ENCODE data around the gene AMIGO2.
"Not testable (repeated sequence)": the region's sequence is repeated elsewhere in the genome, so short reads cannot be mapped to it uniquely, and the experiment has no call there.

AMIGO2 gene

GRCh38 chr12:47079468-47079980, at the start of gene AMIGO2, which contains the start of gene PCED1B:
Gene AMIGO2 (minus strand): TSS chr12:47079959. CDS start chr12:47079002, 957 bp downstream.
Gene PCED1B (plus strand): TSS chr12:47079621. CDS start chr12:47235064, 155,443 bp downstream.
- H3K27ac ChIP-seq, result peak within 1 kb of the TSS; percentile 94

GRCh38 chr12:47126246-47126645, 46.5 kb upstream of the AMIGO2 start:
- no peak for DNase-seq (ENCODE audit: low read depth, low spot score)
- no peak overlapping the region for H3K27ac ChIP-seq

More at GRCh38 chr12:47079468-47079980, at the start of gene AMIGO2, which contains the start of gene PCED1B:
- no peak for DNase-seq (ENCODE audit: low read depth, low spot score)

GRCh38 chr12:47124451-47124850, 44.7 kb upstream of the AMIGO2 start:
- H3K27ac ChIP-seq, result peak overlapping the region; percentile 35
- DNase-seq (ENCODE audit: low read depth, low spot score), result no peak

GRCh38 chr12:47123730-47124129, 44.0 kb upstream of the AMIGO2 start:
- H3K27ac ChIP-seq, result peak overlapping the region; percentile 35
- DNase-seq (ENCODE audit: low read depth, low spot score), result no peak

GRCh38 chr12:47122602-47123001, 42.8 kb upstream of the AMIGO2 start:
- no peak for DNase-seq (ENCODE audit: low read depth, low spot score)
- H3K27ac ChIP-seq, result no peak overlapping the region

- DNase-seq (ENCODE audit: low read depth, low spot score), result no peak
- H3K27ac ChIP-seq, result no peak overlapping the region
These were observed 41.4 kb upstream of the AMIGO2 start for GRCh38 chr12:47121146-47121545.

- no peak for DNase-seq (ENCODE audit: low read depth, low spot score)
- no peak overlapping the region for H3K27ac ChIP-seq
These were observed 41.0 kb upstream of the AMIGO2 start for GRCh38 chr12:47120736-47121135.

GRCh38 chr12:47117305-47117704, 37.5 kb upstream of the AMIGO2 start:
- H3K27ac ChIP-seq; DNase-seq (ENCODE audit: low read depth, low spot score): not testable (repeated sequence)

- no peak for DNase-seq (ENCODE audit: low read depth, low spot score)
- no peak overlapping the region for H3K27ac ChIP-seq
These were observed 34.7 kb upstream of the AMIGO2 start for GRCh38 chr12:47114481-47114892.

- H3K27ac ChIP-seq, result peak overlapping the region; percentile 47
- DNase-seq (ENCODE audit: low read depth, low spot score), result no peak
These were observed 32.9 kb upstream of the AMIGO2 start for GRCh38 chr12:47112679-47113078.

- no peak for DNase-seq (ENCODE audit: low read depth, low spot score)
- H3K27ac ChIP-seq, result peak overlapping the region; percentile 47
These were observed 32.1 kb upstream of the AMIGO2 start for GRCh38 chr12:47111854-47112253.

- DNase-seq (ENCODE audit: low read depth, low spot score), result no peak
These were observed 31.6 kb upstream of the AMIGO2 start for GRCh38 chr12:47111392-47111778.

GRCh38 chr12:47110718-47111391, 31.1 kb upstream of the AMIGO2 start:
- DNase-seq (ENCODE audit: low read depth, low spot score), result no peak
- no peak overlapping the region for H3K27ac ChIP-seq

More at GRCh38 chr12:47111392-47111778, 31.6 kb upstream of the AMIGO2 start:
- H3K27ac ChIP-seq, result no peak overlapping the region

- no peak overlapping the region for H3K27ac ChIP-seq
- no peak for DNase-seq (ENCODE audit: low read depth, low spot score)
These were observed 30.3 kb upstream of the AMIGO2 start for GRCh38 chr12:47110011-47110541.

- DNase-seq (ENCODE audit: low read depth, low spot score), result no peak
These were observed 28.2 kb upstream of the AMIGO2 start for GRCh38 chr12:47107926-47108325.

GRCh38 chr12:47107446-47107845, 27.7 kb upstream of the AMIGO2 start:
- DNase-seq (ENCODE audit: low read depth, low spot score), result no peak
- H3K27ac ChIP-seq, result no peak overlapping the region

More at GRCh38 chr12:47107926-47108325, 28.2 kb upstream of the AMIGO2 start:
- no peak overlapping the region for H3K27ac ChIP-seq

GRCh38 chr12:47105914-47106674, 26.3 kb upstream of the AMIGO2 start:
- DNase-seq (ENCODE audit: low read depth, low spot score), result no peak
- H3K27ac ChIP-seq, result no peak overlapping the region

GRCh38 chr12:47102845-47103651, 23.3 kb upstream of the AMIGO2 start:
- H3K27ac ChIP-seq, result no peak overlapping the region
- DNase-seq (ENCODE audit: low read depth, low spot score), result no peak

GRCh38 chr12:47102406-47102805, 22.6 kb upstream of the AMIGO2 start:
- H3K27ac ChIP-seq, result no peak overlapping the region

GRCh38 chr12:47100160-47100559, 20.4 kb upstream of the AMIGO2 start:
- no peak for DNase-seq (ENCODE audit: low read depth, low spot score)
- no peak overlapping the region for H3K27ac ChIP-seq

More at GRCh38 chr12:47102406-47102805, 22.6 kb upstream of the AMIGO2 start:
- DNase-seq (ENCODE audit: low read depth, low spot score), result no peak
